ENCODE data around the gene LIMS2.

Gene LIMS2

DNA sequence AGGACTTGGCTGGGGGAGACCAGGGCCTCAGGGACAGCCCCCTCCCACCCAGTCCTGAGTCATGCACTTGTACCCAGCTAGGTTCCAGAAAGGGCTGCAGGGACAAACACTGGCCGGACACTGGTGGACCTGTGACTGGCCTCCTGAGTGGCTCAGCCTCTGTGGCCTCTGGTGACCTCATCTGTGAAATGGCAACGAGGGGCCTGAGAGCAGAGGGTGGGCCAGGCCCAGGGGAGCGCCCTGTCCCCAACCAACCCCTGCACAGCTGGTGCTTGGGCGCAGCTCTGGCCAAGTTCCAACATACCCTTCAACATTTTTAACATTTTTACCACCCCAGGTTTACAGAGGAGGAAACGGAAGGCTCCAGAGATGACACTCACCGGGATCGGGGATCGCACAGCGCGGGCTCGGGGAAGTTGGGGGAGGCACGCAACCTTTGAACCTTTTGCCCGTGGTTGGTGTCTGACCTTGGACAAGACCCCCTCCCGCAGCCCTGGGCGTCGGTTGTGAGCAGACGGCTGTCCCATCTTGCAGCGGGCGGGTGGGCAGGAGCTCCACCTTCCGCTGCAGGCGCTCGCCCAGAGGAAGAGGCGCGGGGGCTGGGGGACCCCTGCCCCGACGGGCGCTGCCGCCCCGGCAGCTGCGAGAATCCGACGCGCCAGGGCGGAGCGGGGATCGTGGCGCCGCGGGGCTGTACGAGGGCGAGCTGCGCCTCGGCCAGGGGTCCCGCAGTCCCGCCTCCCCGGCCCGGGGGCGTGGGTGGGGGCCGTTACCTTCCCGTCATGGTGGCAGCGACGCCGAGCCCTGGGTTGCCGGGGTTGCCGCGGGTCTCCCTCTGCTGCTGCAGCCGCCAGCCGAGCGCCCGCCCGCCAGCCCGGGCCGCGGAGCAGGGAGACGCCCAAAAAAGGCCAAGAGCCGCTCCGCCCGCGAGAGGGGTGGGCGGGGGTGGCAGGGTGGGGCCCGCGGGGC lies 805 bp downstream of the LIMS2 start:
- DNase-seq (ENCODE audit: low read depth in 2 of 3, low spot score in 2 of 3) = no peak

DNA sequence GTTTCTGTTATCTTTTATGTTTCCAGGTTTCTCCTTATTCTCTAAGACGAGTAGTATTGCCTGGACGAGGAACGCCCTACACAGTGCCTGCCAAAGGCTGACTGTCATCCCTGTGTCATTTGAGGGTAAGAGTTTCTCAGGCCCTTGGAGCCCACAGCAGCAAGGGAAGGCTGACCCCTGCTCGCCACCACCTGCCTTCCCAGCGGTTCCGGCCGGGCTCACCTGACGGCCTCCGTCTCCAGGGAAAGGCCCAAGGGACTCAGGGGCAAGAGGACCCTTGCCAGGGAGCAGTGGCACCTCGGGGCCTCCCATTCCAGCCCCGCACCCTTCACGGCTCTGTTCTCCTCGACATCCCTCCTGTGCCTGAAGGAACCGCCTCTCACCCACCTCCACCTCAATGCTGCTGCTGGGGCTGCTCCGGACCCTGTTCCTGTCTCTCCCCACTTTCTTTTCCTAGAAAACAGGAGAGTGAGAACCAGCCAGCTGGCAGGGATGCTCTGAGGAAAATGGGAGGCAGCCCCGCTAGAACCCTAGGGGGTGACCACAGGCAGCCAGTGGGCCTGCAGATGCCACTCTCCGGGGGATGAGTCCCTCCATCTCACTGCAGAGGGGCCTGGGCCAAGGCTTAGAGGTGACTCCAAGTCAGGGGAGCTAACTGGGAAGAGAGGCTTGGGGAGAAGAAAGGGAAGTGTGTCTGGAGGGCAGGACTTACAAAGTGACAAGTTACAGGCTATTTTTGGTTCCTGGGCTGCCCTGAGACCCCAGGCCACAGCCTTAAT lies 1.9 kb downstream of the LIMS2 start:
- DNase-seq (ENCODE audit: low read depth in 2 of 3, low spot score in 2 of 3) = no peak

DNA sequence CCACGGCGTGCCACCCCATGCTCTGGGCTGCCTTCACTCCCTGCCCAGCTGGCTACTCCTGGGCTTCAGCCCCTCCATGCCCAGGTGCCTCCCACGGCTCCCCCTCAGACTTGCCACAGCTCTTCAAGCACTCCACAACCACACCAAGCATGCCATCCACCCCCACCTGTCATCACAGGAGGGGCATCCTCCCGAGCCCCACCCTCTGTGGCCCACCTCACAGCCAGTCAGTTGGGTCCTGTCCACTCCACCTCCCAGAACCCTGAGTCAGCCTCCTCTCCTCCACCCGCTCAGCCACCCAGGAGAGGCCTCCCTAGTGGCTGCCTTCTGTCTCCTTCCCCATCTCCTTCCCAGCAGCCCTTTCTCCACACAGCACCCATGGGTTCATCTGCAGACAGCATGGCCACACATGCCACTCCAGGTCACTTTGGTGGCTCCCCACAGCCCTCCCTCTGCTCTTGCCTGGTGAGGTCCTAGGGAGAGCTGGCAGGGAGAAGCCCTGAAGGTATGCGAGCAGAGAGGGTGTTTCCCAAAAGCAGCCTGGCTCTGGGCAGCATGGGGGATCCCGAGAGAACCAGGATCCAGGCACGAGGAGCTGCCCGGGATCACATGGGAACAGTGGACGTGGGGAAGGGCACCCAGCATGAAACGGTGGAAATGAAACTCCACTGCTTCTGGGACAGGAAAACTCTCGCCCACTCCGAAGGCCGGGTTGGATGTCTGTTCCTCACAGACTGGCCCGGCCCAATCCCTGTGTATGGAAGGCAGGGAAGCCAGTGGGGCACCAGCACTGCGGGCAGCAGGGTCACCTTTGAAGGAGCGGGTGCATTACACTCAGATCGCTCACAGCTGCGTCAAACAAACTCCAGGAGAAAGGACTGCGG lies 2.7 kb downstream of the LIMS2 start:
- no peak for DNase-seq (ENCODE audit: low read depth in 2 of 3, low spot score in 2 of 3)

GRCh38 chr2:127671557-127672302 lies 3.6 kb downstream of the LIMS2 start:
- DNase-seq (ENCODE audit: low read depth in 2 of 3, low spot score in 2 of 3) = no peak

DNA sequence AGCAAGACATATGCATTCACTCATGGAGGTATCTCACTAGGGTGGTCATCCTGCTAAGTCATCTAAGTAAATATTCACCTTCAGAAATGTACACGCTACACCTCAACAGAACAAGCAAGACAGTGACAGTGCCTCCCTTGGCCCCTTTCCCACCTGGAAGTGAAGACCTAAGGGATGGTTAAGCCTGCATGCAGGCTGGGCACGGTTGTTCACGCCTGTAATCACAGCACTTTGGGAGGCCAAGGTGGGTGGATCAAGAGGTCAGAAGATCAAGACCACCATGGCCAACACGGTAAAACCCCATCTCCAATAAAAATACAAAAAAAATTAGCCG lies 4.4 kb downstream of the LIMS2 start:
- DNase-seq (ENCODE audit: low read depth in 2 of 3, low spot score in 2 of 3) = no peak

DNA sequence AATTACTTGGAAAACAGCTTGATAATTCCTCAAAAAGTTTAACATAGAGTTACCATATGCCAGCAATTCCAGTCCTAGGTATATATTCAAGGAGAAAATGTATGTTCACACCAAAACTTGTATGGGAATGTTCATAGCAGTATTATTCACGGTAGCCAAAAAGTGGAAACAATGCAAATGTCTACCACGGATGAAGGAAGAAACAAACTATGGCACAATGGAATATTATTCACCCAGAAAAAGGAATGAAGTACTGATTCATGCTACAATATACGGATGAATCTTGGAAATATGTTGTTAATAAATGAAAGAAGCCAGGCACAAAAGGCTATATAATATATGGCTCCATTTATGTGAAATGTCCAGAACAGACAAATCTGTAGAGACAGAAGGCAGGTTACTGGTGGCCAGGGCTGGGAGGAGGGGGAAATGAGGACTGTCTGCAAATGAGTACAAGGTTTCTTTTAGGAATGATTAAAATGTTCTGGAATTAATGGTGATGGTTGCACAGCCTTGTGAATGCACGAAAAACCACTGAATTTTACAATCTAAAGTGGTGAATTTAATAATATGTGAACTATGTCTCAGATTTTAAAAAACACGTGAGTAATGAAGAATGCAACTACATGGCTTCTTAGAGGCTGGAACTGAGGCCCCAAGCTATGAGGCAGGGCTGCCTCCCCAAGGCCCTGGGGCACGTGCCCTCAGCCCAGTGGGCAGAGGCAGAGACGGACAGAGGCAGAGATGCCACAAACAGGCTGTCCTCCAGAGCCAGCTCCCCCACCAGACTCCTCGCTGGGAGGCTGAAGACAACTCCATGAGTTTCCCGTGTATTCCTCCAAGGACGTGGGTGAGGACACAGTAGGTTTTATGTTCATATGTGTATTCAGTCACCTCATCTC lies 5.0 kb downstream of the LIMS2 start:
- no peak for DNase-seq (ENCODE audit: low read depth in 2 of 3, low spot score in 2 of 3)

- no peak for DNase-seq (ENCODE audit: low read depth in 2 of 3, low spot score in 2 of 3)
These were observed 6.3 kb downstream of the LIMS2 start for GRCh38 chr2:127669056-127669455.

- no peak for DNase-seq (ENCODE audit: low read depth in 2 of 3, low spot score in 2 of 3)
These were observed 9.9 kb downstream of the LIMS2 start for GRCh38 chr2:127665267-127665893.

- no peak for DNase-seq (ENCODE audit: low read depth in 2 of 3, low spot score in 2 of 3)
These were observed 10.5 kb downstream of the LIMS2 start for GRCh38 chr2:127664895-127665225.

- DNase-seq (ENCODE audit: low read depth in 2 of 3, low spot score in 2 of 3) = no peak
These were observed 11.1 kb downstream of the LIMS2 start for GRCh38 chr2:127664065-127664894.

- no peak for DNase-seq (ENCODE audit: low read depth in 2 of 3, low spot score in 2 of 3)
These were observed 11.7 kb downstream of the LIMS2 start for GRCh38 chr2:127663566-127664064.

GRCh38 chr2:127662937-127663565 lies 12.3 kb downstream of the LIMS2 start:
- DNase-seq (ENCODE audit: low read depth in 2 of 3, low spot score in 2 of 3) = no peak

- no peak for DNase-seq (ENCODE audit: low read depth in 2 of 3, low spot score in 2 of 3)
These were observed 13.3 kb downstream of the LIMS2 start for GRCh38 chr2:127661949-127662510.

- DNase-seq (ENCODE audit: low read depth in 2 of 3, low spot score in 2 of 3) = no peak
These were observed 14.2 kb downstream of the LIMS2 start for GRCh38 chr2:127661072-127661649.

GRCh38 chr2:127660291-127660578 lies 15.1 kb downstream of the LIMS2 start:
- no peak for DNase-seq (ENCODE audit: low read depth in 2 of 3, low spot score in 2 of 3)

DNA sequence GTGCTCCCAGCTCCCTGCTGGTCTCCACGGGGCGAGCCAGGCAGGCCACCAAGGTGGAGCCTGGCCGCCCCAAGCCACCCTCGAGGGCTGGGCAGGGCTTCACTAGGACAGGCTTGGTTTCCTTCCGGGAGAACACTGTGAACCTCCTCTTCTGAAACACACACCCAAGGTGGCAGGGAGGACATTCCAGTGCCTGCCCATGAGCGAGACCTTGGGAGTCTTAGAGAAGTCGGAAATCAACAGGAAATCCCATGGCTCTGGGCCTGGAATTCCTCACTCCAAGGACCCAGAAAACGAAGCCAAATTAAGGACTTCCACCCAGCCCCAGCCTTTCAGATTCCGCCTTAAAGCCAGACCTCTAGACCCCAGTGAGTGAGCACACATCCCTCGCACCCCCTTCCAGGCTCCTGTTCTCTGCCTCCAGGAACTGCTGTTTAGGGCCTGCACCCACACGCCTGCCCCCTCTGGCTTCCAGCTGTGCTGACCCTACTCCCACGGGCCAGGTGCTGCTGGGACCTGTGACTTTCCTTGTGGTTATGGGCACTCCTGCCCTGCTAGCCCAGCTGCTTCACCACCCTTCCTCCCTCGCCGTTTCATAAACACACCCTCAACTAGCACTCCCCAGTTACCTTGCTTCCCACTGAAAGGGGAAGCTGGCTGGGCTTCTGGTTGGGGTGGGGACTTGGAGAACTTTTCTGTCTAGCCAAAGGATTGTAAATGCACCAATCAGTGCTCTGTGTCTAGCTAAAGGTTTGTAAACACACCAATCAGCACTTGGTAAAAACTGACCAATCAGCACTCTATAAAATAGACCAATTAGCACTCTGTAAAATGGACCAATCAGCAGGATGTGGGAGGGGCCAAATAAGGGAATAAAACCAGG lies 15.7 kb downstream of the LIMS2 start:
- DNase-seq (ENCODE audit: low read depth in 2 of 3, low spot score in 2 of 3) = no peak
